Keratinocyte (primary cell): ENCODE measurements around the gene CCDC158.

Experiments
- EZH2 ChIP-seq: IDR thresholded peaks from one replicate; pipeline ENCODE4 v1.6.1; 2012; ENCODE audit warnings: inconsistent platforms, mild to moderate bottlenecking, low read length, moderate library complexity
- TF ChIP-seq, protein P1 (sequence below), 3 experiments: IDR thresholded peaks in 1 of 3; conservative IDR thresholded peaks in 1 of 3; optimal IDR thresholded peaks in 1 of 3; 2 replicates in 2 of 3; 3 replicates in 1 of 3; pipeline versions ENCODE3 to v1.5.1; 2011; ENCODE audit warnings: low read length in 3 of 3, mild to moderate bottlenecking in 3 of 3, moderate library complexity in 2 of 3, control low read depth in 1 of 3, inconsistent platforms in 1 of 3; ENCODE audit not compliant: insufficient read depth in 2 of 3; ENCODE audit errors: extremely low read depth in 1 of 3

DNA sequence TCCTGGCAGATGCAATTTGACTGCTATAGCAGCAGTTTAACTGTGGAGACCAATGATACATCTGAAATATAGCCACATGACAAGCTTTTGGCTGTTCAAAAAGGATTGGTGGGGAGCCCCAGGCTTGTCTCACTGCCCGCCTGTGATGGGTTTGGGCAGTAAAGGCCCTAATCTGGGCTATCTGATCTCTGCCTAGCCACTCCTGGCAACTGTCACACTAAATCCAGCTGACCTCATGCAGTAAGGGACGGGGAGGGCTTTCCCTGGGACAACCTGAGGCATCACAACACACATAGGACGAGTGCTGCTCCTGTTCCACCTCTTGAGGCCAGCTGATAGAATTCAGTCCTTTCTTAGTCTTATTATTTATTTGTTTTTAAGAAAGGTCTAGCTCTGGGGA lies 56.2 kb downstream of the CCDC158 start:
- TF ChIP-seq, protein P1, sequence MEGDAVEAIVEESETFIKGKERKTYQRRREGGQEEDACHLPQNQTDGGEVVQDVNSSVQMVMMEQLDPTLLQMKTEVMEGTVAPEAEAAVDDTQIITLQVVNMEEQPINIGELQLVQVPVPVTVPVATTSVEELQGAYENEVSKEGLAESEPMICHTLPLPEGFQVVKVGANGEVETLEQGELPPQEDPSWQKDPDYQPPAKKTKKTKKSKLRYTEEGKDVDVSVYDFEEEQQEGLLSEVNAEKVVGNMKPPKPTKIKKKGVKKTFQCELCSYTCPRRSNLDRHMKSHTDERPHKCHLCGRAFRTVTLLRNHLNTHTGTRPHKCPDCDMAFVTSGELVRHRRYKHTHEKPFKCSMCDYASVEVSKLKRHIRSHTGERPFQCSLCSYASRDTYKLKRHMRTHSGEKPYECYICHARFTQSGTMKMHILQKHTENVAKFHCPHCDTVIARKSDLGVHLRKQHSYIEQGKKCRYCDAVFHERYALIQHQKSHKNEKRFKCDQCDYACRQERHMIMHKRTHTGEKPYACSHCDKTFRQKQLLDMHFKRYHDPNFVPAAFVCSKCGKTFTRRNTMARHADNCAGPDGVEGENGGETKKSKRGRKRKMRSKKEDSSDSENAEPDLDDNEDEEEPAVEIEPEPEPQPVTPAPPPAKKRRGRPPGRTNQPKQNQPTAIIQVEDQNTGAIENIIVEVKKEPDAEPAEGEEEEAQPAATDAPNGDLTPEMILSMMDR (optimal IDR thresholded peaks at IDR 0.05 in 1 of 3, IDR thresholded peaks at IDR 0.05 in 1 of 3, conservative IDR thresholded peaks at IDR 0.05 in 1 of 3; ENCODE audit: extremely low read depth in 1 of 3, insufficient read depth in 2 of 3, low read length in 3 of 3) = no peak
- no peak for TF ChIP-seq EZH2
